Right renal pelvis (tissue), 4 donors: ENCODE data around the gene ELL2. TPM values are rescaled to one million over a fixed set of nuclear protein-coding genes. Genes with fewer than 3 reads are reported as not detected.
"Not testable (repeated sequence)": the region's sequence is repeated elsewhere in the genome, so short reads cannot be mapped to it uniquely, and the experiment has no call there.

ENCODE experiments used
- DNase-seq, 4 donors: peaks; one replicate each; pipeline ENCODE4 v3.0.0-alpha.2; 2013; ENCODE audit warnings: low read depth in 4 of 4, low spot score in 3 of 4, missing footprints in 1 of 4
- polyA plus RNA-seq, 4 donors: library from polyadenylated mRNA; unstranded; fragments of 120-200 nt; gene quantifications; one replicate each; pipeline ENCODE4 v1.2.1, GENCODE V29; 2013; ENCODE audit not compliant: insufficient read length in 4 of 4

The ELL2 gene
- polyA plus RNA-seq, 4 donors, result 10.1 to 13.1 (median 12.8) TPM

DNA sequence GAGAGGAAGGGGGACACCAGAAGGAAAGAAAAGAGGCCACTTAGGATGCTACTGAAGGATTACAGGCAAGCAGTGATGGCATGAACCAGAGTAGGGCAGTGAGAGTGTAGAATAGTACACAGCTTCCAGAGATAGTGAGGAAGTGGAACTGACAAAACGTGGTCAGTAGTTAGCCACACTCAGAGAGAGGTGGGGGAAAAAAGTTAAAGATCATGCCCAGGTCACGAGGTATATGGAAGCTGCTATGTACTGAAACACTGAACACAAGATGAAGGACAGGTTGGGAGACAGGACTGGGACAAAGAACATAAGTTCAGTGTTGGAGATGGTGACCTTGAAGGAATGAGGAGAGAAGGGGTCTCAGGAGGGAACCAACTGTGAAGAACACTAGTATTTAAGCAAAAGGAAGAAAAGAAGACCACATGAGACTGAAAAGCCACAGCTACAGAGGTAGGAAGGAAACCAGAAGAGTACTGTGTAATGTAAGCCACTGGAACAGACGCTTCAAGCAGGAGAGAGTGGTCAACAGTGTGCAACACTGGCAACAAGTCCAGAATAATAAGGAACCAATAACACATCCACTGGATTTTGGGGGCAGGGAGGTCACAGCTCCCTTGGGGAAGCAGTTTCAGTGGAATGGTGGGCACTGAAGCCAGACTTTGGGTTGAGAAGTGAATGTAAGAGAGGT, 45.5 kb downstream of the ELL2 start:
- DNase-seq, result no peak

DNA sequence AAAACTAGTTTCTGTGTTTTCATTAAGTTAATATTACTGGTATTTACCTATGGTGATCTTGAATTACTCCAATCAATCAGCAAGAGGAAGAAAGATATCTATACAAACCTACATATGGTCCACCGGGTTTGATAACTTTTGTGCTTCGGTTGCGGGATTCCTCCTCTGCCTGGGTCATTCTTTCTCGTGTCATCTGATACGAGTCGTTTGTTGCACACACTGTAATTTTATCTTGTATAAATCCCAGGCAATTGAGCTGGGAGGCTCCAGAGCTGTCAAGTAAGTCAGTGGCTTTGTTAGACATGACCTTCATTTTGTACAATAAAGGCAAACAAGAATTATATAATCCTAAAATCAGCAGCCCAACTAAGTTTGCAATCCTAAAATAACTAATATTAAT, 48.0 kb downstream of the ELL2 start:
- peak in 1 of 4 donors; percentile 20 for DNase-seq

- DNase-seq, result no peak
These were observed 49.6 kb downstream of the ELL2 start for GRCh38 chr5:95912029-95912428.

DNA sequence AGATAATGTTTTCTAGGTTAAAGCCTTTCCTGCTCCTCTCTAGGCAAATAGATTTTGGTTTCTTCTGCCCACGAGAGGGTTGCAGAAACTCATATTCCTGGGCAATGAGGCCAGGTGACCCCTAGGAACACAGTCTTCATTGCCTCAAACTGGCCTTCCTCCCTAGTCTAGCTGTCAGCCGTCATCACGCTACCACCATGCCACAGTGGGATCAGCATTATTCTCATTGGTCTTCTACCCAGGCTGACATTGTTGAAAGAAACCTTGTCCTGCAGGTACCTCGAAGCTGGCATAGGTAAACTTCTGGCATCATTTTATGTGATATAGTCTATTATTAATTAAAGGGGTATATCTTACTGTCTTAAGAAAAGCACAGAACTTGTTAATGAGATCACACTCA, 51.1 kb downstream of the ELL2 start:
- DNase-seq, result no peak

DNA sequence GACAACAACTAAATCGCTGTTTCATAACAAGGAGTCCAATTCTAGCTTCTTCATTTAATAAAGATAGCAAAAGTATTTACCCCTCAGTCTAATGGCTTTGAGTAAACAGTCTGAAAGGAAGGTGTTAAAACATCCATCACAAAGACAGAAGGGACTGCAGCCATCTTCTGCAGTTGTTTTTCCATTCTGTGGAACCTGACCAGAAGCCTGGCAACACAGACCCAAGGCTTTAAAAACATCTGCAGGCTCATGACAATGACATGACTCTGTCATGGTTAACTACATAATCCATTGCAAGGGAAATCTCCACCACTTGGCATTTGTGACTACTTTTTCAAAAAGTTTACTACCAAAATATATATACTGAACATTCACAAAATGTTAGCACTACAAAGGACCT, 51.9 kb downstream of the ELL2 start:
- no peak for DNase-seq

GRCh38 chr5:95908799-95909198, 52.9 kb downstream of the ELL2 start:
- DNase-seq, result no peak

- no peak for DNase-seq
These were observed 53.6 kb downstream of the ELL2 start for GRCh38 chr5:95907740-95908706.

- no peak for DNase-seq
These were observed 54.5 kb downstream of the ELL2 start for GRCh38 chr5:95907067-95907705.

DNA sequence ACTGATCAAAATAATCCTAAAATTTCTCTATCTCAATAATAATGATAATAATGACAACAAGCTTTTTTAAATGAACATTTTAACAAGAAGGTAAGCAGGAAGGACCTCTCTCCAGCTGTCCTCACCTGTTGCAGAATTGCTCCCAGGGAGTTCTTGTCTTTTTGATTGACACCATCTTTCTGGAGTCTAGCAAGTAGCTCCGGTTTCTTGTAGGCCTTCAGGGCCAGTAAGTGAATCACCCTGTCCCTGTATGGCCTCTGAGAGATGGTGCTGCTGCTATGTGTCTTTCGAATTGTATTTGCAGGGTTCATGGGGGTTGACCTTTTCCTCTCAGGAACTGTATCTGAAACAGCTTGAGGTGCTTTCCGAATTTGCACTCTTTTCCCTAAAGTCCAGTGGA, 55.3 kb downstream of the ELL2 start:
- DNase-seq, result not testable (repeated sequence)

DNA sequence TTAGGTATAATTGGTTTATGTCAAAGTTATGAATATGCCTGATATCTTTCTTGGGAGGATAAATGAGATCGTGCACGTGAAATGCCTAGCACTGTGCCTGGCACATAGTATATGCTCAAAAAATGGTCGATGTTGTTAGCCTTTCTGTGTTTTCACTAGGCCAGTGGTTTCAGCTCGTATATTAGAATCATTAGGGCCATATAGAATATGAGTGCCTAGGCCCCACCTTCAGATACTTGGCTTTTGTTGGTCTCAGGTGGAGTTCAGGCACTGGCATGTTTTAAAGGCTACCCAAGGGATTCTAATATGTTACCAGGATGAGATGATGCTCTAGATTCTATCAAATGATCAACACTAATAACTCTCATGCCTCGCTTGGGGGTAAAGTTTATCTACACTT, 56.8 kb downstream of the ELL2 start:
- DNase-seq, result no peak

DNA sequence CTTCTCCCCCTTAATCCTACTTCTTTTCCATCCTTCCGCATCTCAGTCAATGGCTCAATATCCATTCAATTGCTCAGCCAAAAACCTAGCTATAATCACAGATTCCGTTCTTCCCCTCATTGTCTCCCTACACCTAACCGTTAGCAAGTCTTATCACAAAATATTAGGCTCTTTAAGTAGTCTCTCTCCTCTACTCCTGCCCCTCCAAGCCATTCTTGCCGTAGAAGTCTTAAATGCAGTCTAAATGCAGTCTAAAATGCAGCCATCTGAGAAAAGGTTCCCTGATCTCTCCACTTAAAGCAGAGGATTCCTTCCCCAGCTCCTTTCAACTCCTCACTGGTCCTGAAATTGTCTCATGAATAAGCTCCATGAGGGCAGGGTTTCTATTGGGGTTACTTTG, 57.8 kb downstream of the ELL2 start:
- DNase-seq, result no peak

- DNase-seq, result no peak
These were observed 59.7 kb downstream of the ELL2 start for GRCh38 chr5:95901676-95902627.

- no peak for DNase-seq
These were observed 61.2 kb downstream of the ELL2 start for GRCh38 chr5:95900383-95900958.

DNA sequence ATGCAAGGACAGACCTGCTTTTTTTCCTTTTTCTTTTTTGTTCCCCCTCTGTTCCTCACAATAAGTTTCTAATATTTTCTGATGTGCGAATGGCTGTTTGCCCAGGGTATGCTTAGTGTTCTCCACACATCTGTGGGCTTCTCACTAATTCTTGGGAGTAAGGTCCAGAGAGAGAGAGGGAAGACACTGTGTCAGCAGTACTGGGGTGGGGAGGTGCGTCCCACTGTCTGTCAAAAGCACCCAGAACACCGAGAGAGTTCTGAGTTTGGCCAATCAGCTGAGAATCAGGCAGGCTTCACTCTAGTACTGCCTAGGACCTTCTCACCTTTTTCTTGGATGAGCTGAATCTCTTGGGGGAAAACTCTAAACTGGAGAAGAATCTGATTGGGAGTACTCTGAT, 61.8 kb downstream of the ELL2 start:
- DNase-seq, result no peak

DNA sequence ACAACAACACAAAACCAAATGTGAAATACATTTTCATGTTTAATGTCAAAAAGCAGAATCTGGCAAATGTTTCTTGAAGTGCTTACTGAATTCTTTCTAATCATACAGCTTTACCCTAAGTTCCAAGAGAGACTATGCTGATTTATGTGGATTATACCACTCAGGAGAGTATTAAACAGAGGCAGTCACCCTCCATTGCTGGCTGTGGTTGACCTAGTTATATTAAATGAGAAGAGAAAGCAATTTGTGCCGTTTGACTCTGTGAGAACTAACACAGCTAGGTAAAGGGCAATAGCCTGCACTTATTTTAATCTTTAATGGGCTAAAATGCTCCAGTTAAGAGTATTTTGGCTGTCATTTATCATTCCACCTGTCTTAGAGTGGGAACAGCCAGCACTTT, 62.6 kb downstream of the ELL2 start:
- no peak for DNase-seq

GRCh38 chr5:95895771-95896170, 65.9 kb downstream of the ELL2 start:
- no peak for DNase-seq

DNA sequence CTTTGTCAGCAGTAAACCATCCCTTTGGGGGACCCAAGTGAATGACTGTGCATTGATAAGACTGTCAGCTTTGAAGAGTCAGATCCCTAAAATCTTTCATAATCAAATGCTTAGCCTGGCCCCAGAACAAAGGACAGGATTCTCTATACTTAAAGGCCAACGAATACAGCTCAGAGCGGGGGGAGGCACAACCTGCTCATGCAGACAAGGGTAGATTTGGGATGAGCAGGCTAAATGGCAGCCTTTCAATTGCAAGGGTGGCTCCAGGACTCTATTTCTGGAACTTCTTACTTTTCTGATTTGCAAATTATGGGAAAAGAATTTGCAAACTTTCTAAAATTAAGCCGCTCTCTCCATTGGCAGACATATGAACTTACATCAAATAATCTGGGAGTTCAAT, 66.4 kb downstream of the ELL2 start:
- no peak for DNase-seq

DNA sequence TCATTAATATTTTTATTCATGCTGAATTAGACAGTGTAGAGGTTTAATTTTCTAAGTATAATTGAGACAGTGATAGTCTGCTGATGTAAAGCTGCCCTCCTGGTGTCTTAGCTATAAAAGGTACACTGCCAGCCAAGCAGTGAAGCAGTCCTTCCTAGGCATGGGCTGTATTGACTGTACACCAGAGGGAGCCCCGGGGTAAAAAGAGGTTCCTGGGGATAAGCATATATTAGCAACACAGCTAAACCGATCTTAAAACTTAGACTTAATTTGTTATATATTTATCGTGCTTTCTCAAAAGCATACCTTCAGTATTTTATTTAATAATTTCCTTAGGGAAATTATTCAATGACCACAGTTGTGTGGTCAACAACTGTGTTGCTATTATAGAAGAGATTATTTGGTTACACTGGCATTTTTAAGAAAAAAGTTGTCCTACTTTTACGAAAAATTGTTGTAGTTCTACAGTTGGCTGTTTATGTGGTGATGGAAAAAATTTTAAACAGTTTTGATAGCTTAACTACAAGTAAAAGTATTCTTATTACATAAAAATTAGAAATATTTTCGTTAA, 68.8 kb downstream of the ELL2 start:
- DNase-seq, result no peak

DNA sequence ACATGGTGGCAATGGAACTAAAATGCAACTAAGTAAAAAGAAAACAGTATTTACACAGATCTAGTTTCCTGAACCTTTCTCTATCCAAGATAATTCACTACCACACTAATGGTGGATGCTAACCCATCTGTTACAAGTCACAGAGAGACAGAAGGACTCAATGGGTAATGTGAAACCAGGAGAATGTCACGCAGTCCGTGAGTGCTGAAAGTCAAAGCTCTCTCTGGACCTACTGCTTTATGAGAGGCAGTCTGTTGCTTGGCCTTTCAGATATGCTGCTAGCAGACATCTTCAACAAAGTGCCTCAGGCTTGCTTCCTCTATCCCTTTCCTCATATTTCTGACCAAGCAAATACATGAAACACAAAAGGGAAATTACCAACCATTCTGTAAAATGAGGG, 70.2 kb downstream of the ELL2 start:
- DNase-seq, result no peak

GRCh38 chr5:95889076-95889475, 72.6 kb downstream of the ELL2 start:
- DNase-seq, result no peak
